Hepatocyte (in vitro differentiated cells): ENCODE measurements around the gene GAL3ST2.
"Not testable (repeated sequence)": the region's sequence is repeated elsewhere in the genome, so short reads cannot be mapped to it uniquely, and the experiment has no call there.

ENCODE experiments used
- EZH2 ChIP-seq: fragments of 200-600 bp; sonication (generic); IDR thresholded peaks from 2 replicates; pipeline ENCODE4 v1.6.1; 2016; ENCODE audit warnings: antibody characterized with exemption, mild to moderate bottlenecking, borderline replicate concordance
- EZH2phosphoT487 ChIP-seq: fragments of 200-600 bp; sonication (generic); IDR thresholded peaks from one replicate; pipeline ENCODE4 v1.6.1; 2018; ENCODE audit warnings: antibody characterized with exemption, mild to moderate bottlenecking, low read depth, moderate library complexity; ENCODE audit not compliant: unreplicated experiment, severe bottlenecking
- TF ChIP-seq, protein P1 (sequence below): fragments of 200-600 bp; sonication (generic); IDR thresholded peaks from 2 replicates; pipeline ENCODE4 v1.5.1; 2016; ENCODE audit warnings: antibody characterized with exemption, mild to moderate bottlenecking; ENCODE audit not compliant: poor library complexity

DNA sequence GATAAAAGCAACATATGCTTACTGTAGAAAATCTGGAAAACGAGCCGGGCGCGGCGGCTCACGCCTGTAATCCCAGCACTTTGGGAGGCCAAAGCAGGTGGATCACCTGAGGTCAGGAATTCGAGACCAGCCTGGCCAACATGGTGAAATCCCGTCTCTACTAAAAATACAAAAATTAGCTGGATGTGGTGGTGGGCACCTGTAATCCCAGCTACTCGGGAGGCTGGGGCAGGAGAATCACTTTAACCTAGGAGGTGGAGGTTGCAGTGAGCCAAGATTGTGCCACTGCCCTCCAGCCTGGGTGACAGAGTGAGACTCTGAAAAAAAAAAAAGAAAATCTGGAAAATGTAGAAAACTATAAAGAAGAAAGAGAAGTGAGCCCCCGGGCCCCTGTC lies 41.2 kb downstream of the GAL3ST2 start:
- TF ChIP-seq, protein P1, sequence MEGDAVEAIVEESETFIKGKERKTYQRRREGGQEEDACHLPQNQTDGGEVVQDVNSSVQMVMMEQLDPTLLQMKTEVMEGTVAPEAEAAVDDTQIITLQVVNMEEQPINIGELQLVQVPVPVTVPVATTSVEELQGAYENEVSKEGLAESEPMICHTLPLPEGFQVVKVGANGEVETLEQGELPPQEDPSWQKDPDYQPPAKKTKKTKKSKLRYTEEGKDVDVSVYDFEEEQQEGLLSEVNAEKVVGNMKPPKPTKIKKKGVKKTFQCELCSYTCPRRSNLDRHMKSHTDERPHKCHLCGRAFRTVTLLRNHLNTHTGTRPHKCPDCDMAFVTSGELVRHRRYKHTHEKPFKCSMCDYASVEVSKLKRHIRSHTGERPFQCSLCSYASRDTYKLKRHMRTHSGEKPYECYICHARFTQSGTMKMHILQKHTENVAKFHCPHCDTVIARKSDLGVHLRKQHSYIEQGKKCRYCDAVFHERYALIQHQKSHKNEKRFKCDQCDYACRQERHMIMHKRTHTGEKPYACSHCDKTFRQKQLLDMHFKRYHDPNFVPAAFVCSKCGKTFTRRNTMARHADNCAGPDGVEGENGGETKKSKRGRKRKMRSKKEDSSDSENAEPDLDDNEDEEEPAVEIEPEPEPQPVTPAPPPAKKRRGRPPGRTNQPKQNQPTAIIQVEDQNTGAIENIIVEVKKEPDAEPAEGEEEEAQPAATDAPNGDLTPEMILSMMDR, result not testable (repeated sequence)
- not testable (repeated sequence) for TF ChIP-seq EZH2, EZH2phosphoT487
